GM21576 (cell line): ENCODE data around the gene FEM1A.
"Not testable (repeated sequence)": the region's sequence is repeated elsewhere in the genome, so short reads cannot be mapped to it uniquely, and the experiment has no call there.

ENCODE experiments used
- ATAC-seq: cut with Tn5 transposase; IDR thresholded peaks from one replicate; pipeline ENCODE4 v1.9.1; 2021; ENCODE audit warnings: mild to moderate bottlenecking, moderate library complexity; ENCODE audit not compliant: unreplicated experiment

The FEM1A gene

GRCh38 chr19:4811328-4812131 is 20.0 kb downstream of the FEM1A start:
- no peak for ATAC-seq

GRCh38 chr19:4814625-4815425 is 23.3 kb downstream of the FEM1A start:
- ATAC-seq: no peak

- no peak for ATAC-seq
Measured at GRCh38 chr19:4815426-4816201, 24.1 kb downstream of the FEM1A start.

- no peak for ATAC-seq
Measured at GRCh38 chr19:4816202-4816949, 24.8 kb downstream of the FEM1A start.

GRCh38 chr19:4816950-4817278 is 25.4 kb downstream of the FEM1A start:
- no peak for ATAC-seq

- ATAC-seq: no peak
Measured at GRCh38 chr19:4817467-4818277, 26.1 kb downstream of the FEM1A start.

GRCh38 chr19:4821265-4821664 is 29.7 kb downstream of the FEM1A start:
- no peak for ATAC-seq

- not testable (repeated sequence) for ATAC-seq
Measured at GRCh38 chr19:4822354-4822753, 30.8 kb downstream of the FEM1A start.

- no peak for ATAC-seq
Measured at GRCh38 chr19:4823577-4823976, 32.0 kb downstream of the FEM1A start.

- ATAC-seq: no peak
Measured at GRCh38 chr19:4829001-4829712, 37.6 kb downstream of the FEM1A start.

- ATAC-seq: no peak
Measured at GRCh38 chr19:4830332-4830731, 38.8 kb downstream of the FEM1A start.

GRCh38 chr19:4830768-4831265 is 39.3 kb downstream of the FEM1A start:
- ATAC-seq: no peak

GRCh38 chr19:4831304-4831978 is 39.9 kb downstream of the FEM1A start, which contains the start of gene TICAM1:
Gene TICAM1 (minus strand): TSS chr19:4831712. CDS start chr19:4818377, 13,335 bp downstream.
- no peak for ATAC-seq

GRCh38 chr19:4831979-4832340 is 40.4 kb downstream of the FEM1A start:
- not testable (repeated sequence) for ATAC-seq

- no peak for ATAC-seq
Measured at GRCh38 chr19:4832776-4833175, 41.2 kb downstream of the FEM1A start.

- ATAC-seq: no peak
Measured at GRCh38 chr19:4839192-4839591, 47.7 kb downstream of the FEM1A start.

- no peak for ATAC-seq
Measured at GRCh38 chr19:4843647-4843965, 52.1 kb downstream of the FEM1A start.

- no peak for ATAC-seq
Measured at GRCh38 chr19:4844348-4845179, 53.0 kb downstream of the FEM1A start.
